ENCODE results near the gene ONECUT3.

ONECUT3 gene

GRCh38 chr19:1754636-1755466 is 1.5 kb downstream of the ONECUT3 start (continued):
- no peak for TF ChIP-seq ZNF148 (tag by site-specific recombination; IDR thresholded peaks at IDR 0.05; ENCODE audit: borderline replicate concordance)
- TF ChIP-seq ZNF24 (tag by site-specific recombination; IDR thresholded peaks at IDR 0.05): no peak
- TF ChIP-seq MEIS1 (CRISPR knock-in tag; IDR thresholded peaks at IDR 0.05; ENCODE audit: borderline replicate concordance): no peak
- no peak for TF ChIP-seq ZNF558 (tag by site-specific recombination; IDR thresholded peaks at IDR 0.05)
- TF ChIP-seq SCRT2 (tag by site-specific recombination; IDR thresholded peaks at IDR 0.05): no peak
- TF ChIP-seq ZNF132 (tag by site-specific recombination; IDR thresholded peaks at IDR 0.05; ENCODE audit: borderline replicate concordance): no peak
- TF ChIP-seq ZBTB10 (tag by site-specific recombination; IDR thresholded peaks at IDR 0.05): peak; percentile 38; the same call in 1 of the 2 replicates
- no peak for TF ChIP-seq ZNF76 (tag by site-specific recombination; IDR thresholded peaks at IDR 0.05; ENCODE audit: borderline replicate concordance, low read depth)
- TF ChIP-seq ZNF530 (tag by site-specific recombination; IDR thresholded peaks at IDR 0.05; ENCODE audit: low read depth): no peak
- no peak for TF ChIP-seq ZNF311 (tag by site-specific recombination; IDR thresholded peaks at IDR 0.05; ENCODE audit: borderline replicate concordance)
- TF ChIP-seq RBAK (tag by site-specific recombination; IDR thresholded peaks at IDR 0.05): no peak
- TF ChIP-seq ZNF202 (tag by site-specific recombination; IDR thresholded peaks at IDR 0.05; ENCODE audit: borderline replicate concordance): no peak
- no peak for TF ChIP-seq TRIM28 (IDR thresholded peaks at IDR 0.05; ENCODE audit: borderline replicate concordance, low read length)
- no peak for TF ChIP-seq SP3 (tag by site-specific recombination; IDR thresholded peaks at IDR 0.05)
- TF ChIP-seq ZNF501 (tag by site-specific recombination; IDR thresholded peaks at IDR 0.05): no peak
- peak; percentile 50 for TF ChIP-seq PATZ1 (tag by site-specific recombination; IDR thresholded peaks at IDR 0.05)
- TF ChIP-seq ZNF223 (tag by site-specific recombination; IDR thresholded peaks at IDR 0.05): no peak
- TF ChIP-seq ZNF16 (tag by site-specific recombination; IDR thresholded peaks at IDR 0.05; ENCODE audit: low read depth): no peak
- no peak for TF ChIP-seq ZNF248 (tag by site-specific recombination; IDR thresholded peaks at IDR 0.05)
- TF ChIP-seq ZNF670 (tag by site-specific recombination; IDR thresholded peaks at IDR 0.05; ENCODE audit: low read depth): no peak
- no peak for TF ChIP-seq PRDM4 (tag by site-specific recombination; IDR thresholded peaks at IDR 0.05)
- no peak for TF ChIP-seq ZBTB44 (tag by site-specific recombination; IDR thresholded peaks at IDR 0.05)
- TF ChIP-seq ZNF623 (tag by site-specific recombination; IDR thresholded peaks at IDR 0.05): no peak
- TF ChIP-seq ZNF423 (tag by site-specific recombination; IDR thresholded peaks at IDR 0.05): no peak
- no peak for TF ChIP-seq ZNF596 (tag by site-specific recombination; IDR thresholded peaks at IDR 0.05)
- TF ChIP-seq HOXD13 (CRISPR knock-in tag; IDR thresholded peaks at IDR 0.05; ENCODE audit: borderline replicate concordance): no peak
- TF ChIP-seq ZNF239 (tag by site-specific recombination; IDR thresholded peaks at IDR 0.05): no peak
- TF ChIP-seq GLI2 (tag by site-specific recombination; IDR thresholded peaks at IDR 0.05; ENCODE audit: borderline replicate concordance, low read depth): no peak
- TF ChIP-seq ZNF366 (tag by site-specific recombination; conservative IDR thresholded peaks at IDR 0.05): no peak
- no peak for TF ChIP-seq ZNF791 (tag by site-specific recombination; IDR thresholded peaks at IDR 0.05)

Data from HEK293 (cell line).